ENCODE data around the gene BMPR1A. TPM values are rescaled to one million over a fixed set of nuclear protein-coding genes. Genes with fewer than 3 reads are reported as not detected.

Gene BMPR1A
- total and polyA plus RNA-seq, 2 of the 13 experiments (the other 11 are each of a cell fraction or from before 2014, with no cell fraction given), result 17.8 to 44.2 TPM

- TF ChIP-seq XBP1 (CRISPR knock-in tag; IDR thresholded peaks at IDR 0.05), result no peak
- no peak for TF ChIP-seq ZZZ3 (CRISPR knock-in tag; IDR thresholded peaks at IDR 0.05; ENCODE audit: borderline replicate concordance)
- TF ChIP-seq MAF1 (CRISPR knock-in tag; IDR thresholded peaks at IDR 0.05; ENCODE audit: borderline replicate concordance), result no peak
- no peak for TF ChIP-seq ZNF83 (CRISPR knock-in tag; IDR thresholded peaks at IDR 0.05; ENCODE audit: borderline replicate concordance)
- no peak for TF ChIP-seq ZNF335 (CRISPR knock-in tag; IDR thresholded peaks at IDR 0.05)
- no peak for TF ChIP-seq ATAD3A (CRISPR knock-in tag; IDR thresholded peaks at IDR 0.05)
- TF ChIP-seq RARA (CRISPR knock-in tag; IDR thresholded peaks at IDR 0.05), result peak; percentile 95
- TF ChIP-seq TCF7 (IDR thresholded peaks at IDR 0.05; ENCODE audit: low read depth), result peak; percentile 70
- no peak for TF ChIP-seq SSRP1 (CRISPR knock-in tag; IDR thresholded peaks at IDR 0.05)
- no peak for TF ChIP-seq ZNF432 (CRISPR knock-in tag; IDR thresholded peaks at IDR 0.05; ENCODE audit: borderline replicate concordance)
- no peak for TF ChIP-seq KDM1A (CRISPR knock-in tag; IDR thresholded peaks at IDR 0.05)
- no peak for TF ChIP-seq TMF1 (CRISPR knock-in tag; IDR thresholded peaks at IDR 0.05; ENCODE audit: low read depth)
- no peak for TF ChIP-seq ZSCAN25 (CRISPR knock-in tag; IDR thresholded peaks at IDR 0.05)
- TF ChIP-seq ATRX (CRISPR knock-in tag; IDR thresholded peaks at IDR 0.05; ENCODE audit: borderline replicate concordance), result no peak
- no peak for TF ChIP-seq HOXA9 (CRISPR knock-in tag; IDR thresholded peaks at IDR 0.05; ENCODE audit: borderline replicate concordance)
- no peak for TF ChIP-seq ZNF607 (CRISPR knock-in tag; IDR thresholded peaks at IDR 0.05; ENCODE audit: borderline replicate concordance)
- TF ChIP-seq, protein P1, sequence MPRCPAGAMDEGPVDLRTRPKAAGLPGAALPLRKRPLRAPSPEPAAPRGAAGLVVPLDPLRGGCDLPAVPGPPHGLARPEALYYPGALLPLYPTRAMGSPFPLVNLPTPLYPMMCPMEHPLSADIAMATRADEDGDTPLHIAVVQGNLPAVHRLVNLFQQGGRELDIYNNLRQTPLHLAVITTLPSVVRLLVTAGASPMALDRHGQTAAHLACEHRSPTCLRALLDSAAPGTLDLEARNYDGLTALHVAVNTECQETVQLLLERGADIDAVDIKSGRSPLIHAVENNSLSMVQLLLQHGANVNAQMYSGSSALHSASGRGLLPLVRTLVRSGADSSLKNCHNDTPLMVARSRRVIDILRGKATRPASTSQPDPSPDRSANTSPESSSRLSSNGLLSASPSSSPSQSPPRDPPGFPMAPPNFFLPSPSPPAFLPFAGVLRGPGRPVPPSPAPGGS (CRISPR knock-in tag; IDR thresholded peaks at IDR 0.05), result no peak
- TF ChIP-seq PAWR (CRISPR knock-in tag; IDR thresholded peaks at IDR 0.05; ENCODE audit: borderline replicate concordance), result no peak
- TF ChIP-seq, protein P2, sequence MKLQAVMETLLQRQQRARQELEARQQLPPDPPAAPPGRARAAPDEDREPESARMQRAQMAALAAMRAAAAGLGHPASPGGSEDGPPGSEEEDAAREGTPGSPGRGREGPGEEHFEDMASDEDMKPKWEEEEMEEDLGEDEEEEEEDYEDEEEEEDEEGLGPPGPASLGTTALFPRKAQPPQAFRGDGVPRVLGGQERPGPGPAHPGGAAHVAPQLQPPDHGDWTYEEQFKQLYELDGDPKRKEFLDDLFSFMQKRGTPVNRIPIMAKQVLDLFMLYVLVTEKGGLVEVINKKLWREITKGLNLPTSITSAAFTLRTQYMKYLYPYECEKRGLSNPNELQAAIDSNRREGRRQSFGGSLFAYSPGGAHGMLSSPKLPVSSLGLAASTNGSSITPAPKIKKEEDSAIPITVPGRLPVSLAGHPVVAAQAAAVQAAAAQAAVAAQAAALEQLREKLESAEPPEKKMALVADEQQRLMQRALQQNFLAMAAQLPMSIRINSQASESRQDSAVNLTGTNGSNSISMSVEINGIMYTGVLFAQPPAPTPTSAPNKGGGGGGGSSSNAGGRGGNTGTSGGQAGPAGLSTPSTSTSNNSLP (IDR thresholded peaks at IDR 0.05; ENCODE audit: low read depth, low read length), result peak; percentile 82
- peak; percentile 93 for TF ChIP-seq ZGPAT (CRISPR knock-in tag; IDR thresholded peaks at IDR 0.05)
- no peak for TF ChIP-seq KDM4B (CRISPR knock-in tag; IDR thresholded peaks at IDR 0.05)
- no peak for TF ChIP-seq ZNF546 (CRISPR knock-in tag; conservative IDR thresholded peaks at IDR 0.05)
- TF ChIP-seq, protein P3, sequence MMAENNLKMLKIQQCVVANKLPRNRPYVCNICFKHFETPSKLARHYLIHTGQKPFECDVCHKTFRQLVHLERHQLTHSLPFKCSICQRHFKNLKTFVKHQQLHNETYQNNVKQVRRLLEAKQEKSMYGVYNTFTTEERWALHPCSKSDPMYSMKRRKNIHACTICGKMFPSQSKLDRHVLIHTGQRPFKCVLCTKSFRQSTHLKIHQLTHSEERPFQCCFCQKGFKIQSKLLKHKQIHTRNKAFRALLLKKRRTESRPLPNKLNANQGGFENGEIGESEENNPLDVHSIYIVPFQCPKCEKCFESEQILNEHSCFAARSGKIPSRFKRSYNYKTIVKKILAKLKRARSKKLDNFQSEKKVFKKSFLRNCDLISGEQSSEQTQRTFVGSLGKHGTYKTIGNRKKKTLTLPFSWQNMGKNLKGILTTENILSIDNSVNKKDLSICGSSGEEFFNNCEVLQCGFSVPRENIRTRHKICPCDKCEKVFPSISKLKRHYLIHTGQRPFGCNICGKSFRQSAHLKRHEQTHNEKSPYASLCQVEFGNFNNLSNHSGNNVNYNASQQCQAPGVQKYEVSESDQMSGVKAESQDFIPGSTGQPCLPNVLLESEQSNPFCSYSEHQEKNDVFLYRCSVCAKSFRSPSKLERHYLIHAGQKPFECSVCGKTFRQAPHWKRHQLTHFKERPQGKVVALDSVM (CRISPR knock-in tag; IDR thresholded peaks at IDR 0.05), result no peak
- TF ChIP-seq CC2D1A (CRISPR knock-in tag; IDR thresholded peaks at IDR 0.05), result no peak
- no peak for TF ChIP-seq U2AF1 (optimal IDR thresholded peaks at IDR 0.05; ENCODE audit: low read depth, low read length)
- TF ChIP-seq TAF15 (IDR thresholded peaks at IDR 0.05; ENCODE audit: low read depth, low read length, poor library complexity, severe bottlenecking), result no peak
Observed at GRCh38 chr10:86775056-86775869, 18.8 kb downstream of the BMPR1A start (continued).

Measured in HepG2 (cell line).